Lower leg skin (tissue), 3 donors: ENCODE measurements around the gene FOXE1.

ENCODE experiments used
- POLR2A ChIP-seq, 2 donors: fragments of 450-650 bp; IDR thresholded peaks; one replicate each; pipeline ENCODE4 v1.6.1; 2016 to 2017; ENCODE audit warnings: antibody characterized with exemption in 2 of 2, mild to moderate bottlenecking in 1 of 2, moderate library complexity in 1 of 2
- TF ChIP-seq, protein P1 (sequence below), 3 donors: fragments of 450-650 bp; IDR thresholded peaks; one replicate each; pipeline ENCODE4 v1.5.1; 2016; ENCODE audit warnings: antibody characterized with exemption in 3 of 3, mild to moderate bottlenecking in 3 of 3, moderate library complexity in 2 of 3

- no peak for TF ChIP-seq POLR2A (IDR thresholded peaks at IDR 0.05)
- TF ChIP-seq, protein P1, sequence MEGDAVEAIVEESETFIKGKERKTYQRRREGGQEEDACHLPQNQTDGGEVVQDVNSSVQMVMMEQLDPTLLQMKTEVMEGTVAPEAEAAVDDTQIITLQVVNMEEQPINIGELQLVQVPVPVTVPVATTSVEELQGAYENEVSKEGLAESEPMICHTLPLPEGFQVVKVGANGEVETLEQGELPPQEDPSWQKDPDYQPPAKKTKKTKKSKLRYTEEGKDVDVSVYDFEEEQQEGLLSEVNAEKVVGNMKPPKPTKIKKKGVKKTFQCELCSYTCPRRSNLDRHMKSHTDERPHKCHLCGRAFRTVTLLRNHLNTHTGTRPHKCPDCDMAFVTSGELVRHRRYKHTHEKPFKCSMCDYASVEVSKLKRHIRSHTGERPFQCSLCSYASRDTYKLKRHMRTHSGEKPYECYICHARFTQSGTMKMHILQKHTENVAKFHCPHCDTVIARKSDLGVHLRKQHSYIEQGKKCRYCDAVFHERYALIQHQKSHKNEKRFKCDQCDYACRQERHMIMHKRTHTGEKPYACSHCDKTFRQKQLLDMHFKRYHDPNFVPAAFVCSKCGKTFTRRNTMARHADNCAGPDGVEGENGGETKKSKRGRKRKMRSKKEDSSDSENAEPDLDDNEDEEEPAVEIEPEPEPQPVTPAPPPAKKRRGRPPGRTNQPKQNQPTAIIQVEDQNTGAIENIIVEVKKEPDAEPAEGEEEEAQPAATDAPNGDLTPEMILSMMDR (IDR thresholded peaks at IDR 0.05): no peak
Measured at GRCh38 chr9:97889941-97890887, 37.2 kb downstream of the FOXE1 start.
